Stimulated activated CD4-positive, alpha-beta T cell treated with anti-CD3 and anti-CD28 coated beads, Interleukin-4, amount 100 ng/mL, for 1 hour (primary cell): ENCODE measurements around the gene CLCN2.

Experiments used
- DNase-seq: peaks from one replicate; pipeline ENCODE4 v3.0.0-alpha.2; 2020

CLCN2 gene

GRCh38 chr3:184358921-184359350 lies 2.5 kb downstream of the CLCN2 start:
- no peak for DNase-seq

GRCh38 chr3:184358124-184358767 lies 3.2 kb downstream of the CLCN2 start:
- no peak for DNase-seq

GRCh38 chr3:184357248-184358123 lies 3.9 kb downstream of the CLCN2 start:
- no peak for DNase-seq

GRCh38 chr3:184355261-184356040 lies 6.0 kb downstream of the CLCN2 start:
- no peak for DNase-seq

GRCh38 chr3:184354754-184355153 lies 6.7 kb downstream of the CLCN2 start:
- DNase-seq = no peak

- peak; percentile 74 for DNase-seq
These were observed 7.2 kb downstream of the CLCN2 start for GRCh38 chr3:184354121-184354728.

GRCh38 chr3:184353546-184353941 lies 7.9 kb downstream of the CLCN2 start:
- no peak for DNase-seq

- no peak for DNase-seq
These were observed 8.4 kb downstream of the CLCN2 start for GRCh38 chr3:184352897-184353545.

- DNase-seq = no peak
These were observed 9.1 kb downstream of the CLCN2 start for GRCh38 chr3:184352149-184352785.

GRCh38 chr3:184351511-184352148 lies 9.8 kb downstream of the CLCN2 start:
- no peak for DNase-seq

- DNase-seq = no peak
These were observed 10.8 kb downstream of the CLCN2 start for GRCh38 chr3:184350618-184351017.

- DNase-seq = no peak
These were observed 11.6 kb downstream of the CLCN2 start for GRCh38 chr3:184349563-184350470.

GRCh38 chr3:184348057-184348382 lies 13.4 kb downstream of the CLCN2 start:
- no peak for DNase-seq

GRCh38 chr3:184347321-184348056 lies 13.9 kb downstream of the CLCN2 start:
- no peak for DNase-seq

- no peak for DNase-seq
These were observed 14.8 kb downstream of the CLCN2 start for GRCh38 chr3:184346480-184347190.

- no peak for DNase-seq
These were observed 15.9 kb downstream of the CLCN2 start for GRCh38 chr3:184345317-184346144.

GRCh38 chr3:184344579-184345316 lies 16.7 kb downstream of the CLCN2 start:
- no peak for DNase-seq
